Activated CD4-positive, alpha-beta memory T cell treated with anti-CD3 and anti-CD28 coated beads, Interleukin-2, amount 10 ng/mL, durations not matched to agents 7 days and 5 days (primary cell): Measurements from ENCODE around the gene CMSS1. TPM values are rescaled to one million over a fixed set of nuclear protein-coding genes. Genes with fewer than 3 reads are reported as not detected.

ENCODE experiments used
- CTCF ChIA-PET: fragments of 350-600 bp; sonication (Branson Sonifier 250); formaldehyde crosslinking; loops from one replicate; lab custom pipeline; 2021; ENCODE audit warnings: antibody characterized with exemption, inconsistent platforms; lab: Charles Lee
- POLR2A ChIA-PET: fragments of 350-600 bp; sonication (Branson Sonifier 250); formaldehyde crosslinking; loops from one replicate; lab custom pipeline; 2021; ENCODE audit warnings: antibody characterized with exemption; lab: Charles Lee
- DNase-seq: peaks from one replicate; pipeline ENCODE4 v3.0.0-alpha.2; 2020
- H3K27ac Mint-ChIP-seq: one replicate; pipeline ENCODE4 v1.8.0; 2021; ENCODE audit warnings: mild to moderate bottlenecking, mixed read lengths
- H3K27me3 Mint-ChIP-seq: one replicate; pipeline ENCODE4 v1.8.0; 2021; ENCODE audit warnings: mixed read lengths
- H3K36me3 Mint-ChIP-seq: one replicate; pipeline ENCODE4 v1.8.0; 2021; ENCODE audit warnings: low read depth, mixed read lengths
- H3K4me1 Mint-ChIP-seq: one replicate; pipeline ENCODE4 v1.8.0; 2021; ENCODE audit warnings: mixed read lengths
- H3K4me3 Mint-ChIP-seq: one replicate; pipeline ENCODE4 v1.8.0; 2021; ENCODE audit warnings: mild to moderate bottlenecking, mixed read lengths
- H3K9me3 Mint-ChIP-seq: one replicate; pipeline ENCODE4 v1.8.0; 2021; ENCODE audit warnings: mixed read lengths
- total RNA-seq, 2 experiments: library from RNA; stranded (reverse); gene quantifications; one replicate each; pipeline ENCODE4 v1.2.3, GENCODE V29; 2021

The CMSS1 gene
- total RNA-seq, 2 experiments from 2014 or later: 28.0 to 31.0 TPM

- Mint-ChIP-seq H3K4me3 (peak overlapping the region; percentile 62), H3K4me1 (peaks cover 70% of the 10 kb centered on the region), H3K36me3 (peaks cover 36% of the 10 kb centered on the region), H3K27ac (peak overlapping the region; percentile 91), H3K9me3 (peaks cover 4% of the 10 kb centered on the region), H3K27me3 (no peaks in the 10 kb centered on the region)
- DNase-seq: no peak
- ChIA-PET CTCF (interaction anchor here (0.9 to 5.6 kb wide), 4 partner anchors 12 to 181 kb away, joined by 3 to 38 read pairs (median 20); no protein-coding TSS in a partner anchor), POLR2A (interaction anchor here (0.9 to 2.9 kb wide), 7 partner anchors 9 to 255 kb away, joined by 3 to 21 read pairs (median 4); partner anchors contain the start of gene CMSS1)
These were observed 255.5 kb downstream of the CMSS1 start for GRCh38 chr3:100073049-100073713.

GRCh38 chr3:100073714-100074307 is 256.1 kb downstream of the CMSS1 start:
- H3K9me3 Mint-ChIP-seq: peaks cover 4% of the 10 kb centered on the region
- peaks cover 69% of the 10 kb centered on the region for H3K4me1 Mint-ChIP-seq
- POLR2A ChIA-PET: interaction anchor here (0.9 to 2.9 kb wide), 7 partner anchors 9 to 256 kb away, joined by 3 to 21 read pairs (median 3); partner anchors contain the start of gene CMSS1
- H3K4me3 Mint-ChIP-seq: peak overlapping the region; percentile 62
- DNase-seq: no peak
- no peaks in the 10 kb centered on the region for H3K27me3 Mint-ChIP-seq
- peaks cover 39% of the 10 kb centered on the region for H3K36me3 Mint-ChIP-seq
- H3K27ac Mint-ChIP-seq: peak overlapping the region; percentile 91
- CTCF ChIA-PET: interaction anchor here (0.7 to 5.6 kb wide), 7 partner anchors 11 to 242 kb away, joined by 3 to 38 read pairs (median 7); no protein-coding TSS in a partner anchor

- Mint-ChIP-seq H3K27me3 (no peaks in the 10 kb centered on the region), H3K4me1 (peaks cover 56% of the 10 kb centered on the region), H3K36me3 (peaks cover 43% of the 10 kb centered on the region), H3K4me3 (no peak overlapping the region), H3K27ac (peak overlapping the region; percentile 38), H3K9me3 (peaks cover 4% of the 10 kb centered on the region)
- DNase-seq: no peak
- POLR2A ChIA-PET: interaction anchor here (0.7 to 2.9 kb wide), 2 partner anchors 10 to 12 kb away, joined by 3 to 21 read pairs; no protein-coding TSS in a partner anchor
- CTCF ChIA-PET: interaction anchor here (1.4 to 5.6 kb wide), 5 partner anchors 10 to 243 kb away, joined by 3 to 38 read pairs (median 13); no protein-coding TSS in a partner anchor
These were observed 257.5 kb downstream of the CMSS1 start for GRCh38 chr3:100075196-100075595.

- Mint-ChIP-seq H3K36me3 (peaks cover 47% of the 10 kb centered on the region), H3K4me3 (no peak overlapping the region), H3K9me3 (peaks cover 4% of the 10 kb centered on the region), H3K4me1 (peaks cover 54% of the 10 kb centered on the region), H3K27me3 (no peaks in the 10 kb centered on the region), H3K27ac (peak overlapping the region; percentile 10)
- DNase-seq: no peak
- POLR2A ChIA-PET: interaction anchor here (1.9 to 2.9 kb wide), 2 partner anchors 9 to 11 kb away, joined by 7 to 21 read pairs; no protein-coding TSS in a partner anchor
- CTCF ChIA-PET: interaction anchor here (0.7 to 5.6 kb wide), 4 partner anchors 9 to 178 kb away, joined by 3 to 26 read pairs (median 10); no protein-coding TSS in a partner anchor
These were observed 258.4 kb downstream of the CMSS1 start for GRCh38 chr3:100075851-100076730.

GRCh38 chr3:100076731-100077529 is 259.3 kb downstream of the CMSS1 start:
- no peak overlapping the region for H3K4me3 Mint-ChIP-seq
- H3K4me1 Mint-ChIP-seq: peaks cover 46% of the 10 kb centered on the region
- H3K27me3 Mint-ChIP-seq: no peaks in the 10 kb centered on the region
- H3K36me3 Mint-ChIP-seq: peaks cover 40% of the 10 kb centered on the region
- H3K9me3 Mint-ChIP-seq: peaks cover 4% of the 10 kb centered on the region
- DNase-seq: no peak
- ChIA-PET CTCF (interaction anchor here (1.3 to 5.6 kb wide), 3 partner anchors 8 to 177 kb away, joined by 3 to 26 read pairs (median 13); no protein-coding TSS in a partner anchor), POLR2A (interaction anchor here (1.9 kb wide), 1 partner anchor 10 kb away, joined by 7 read pairs; no protein-coding TSS in a partner anchor)
- no peak overlapping the region for H3K27ac Mint-ChIP-seq

- Mint-ChIP-seq H3K36me3 (peaks cover 42% of the 10 kb centered on the region), H3K27ac (no peak overlapping the region), H3K4me1 (peaks cover 33% of the 10 kb centered on the region), H3K27me3 (no peaks in the 10 kb centered on the region), H3K9me3 (no peaks in the 10 kb centered on the region), H3K4me3 (no peak overlapping the region)
- ChIA-PET CTCF (interaction anchor here (0.7 to 1.0 kb wide), 2 partner anchors 11 to 333 kb away, joined by 3 to 5 read pairs; no protein-coding TSS in a partner anchor), POLR2A (interaction anchor here (0.7 kb wide), 1 partner anchor 182 kb away, joined by 4 read pairs; no protein-coding TSS in a partner anchor)
- DNase-seq: no peak
These were observed 261.7 kb downstream of the CMSS1 start for GRCh38 chr3:100079328-100079727.

GRCh38 chr3:100080573-100080972 is 262.9 kb downstream of the CMSS1 start:
- H3K4me3 Mint-ChIP-seq: no peak overlapping the region
- peaks cover 40% of the 10 kb centered on the region for H3K36me3 Mint-ChIP-seq
- ChIA-PET CTCF (interaction anchor here (0.7 kb wide), 1 partner anchor 12 kb away, joined by 3 read pairs; no protein-coding TSS in a partner anchor), POLR2A (interaction anchor here (0.8 kb wide), 1 partner anchor 8 kb away, joined by 3 read pairs; no protein-coding TSS in a partner anchor)
- no peak overlapping the region for H3K27ac Mint-ChIP-seq
- H3K4me1 Mint-ChIP-seq: peaks cover 23% of the 10 kb centered on the region
- H3K9me3 Mint-ChIP-seq: no peaks in the 10 kb centered on the region
- DNase-seq: no peak
- peaks cover 2% of the 10 kb centered on the region for H3K27me3 Mint-ChIP-seq

GRCh38 chr3:100081311-100081710 is 263.6 kb downstream of the CMSS1 start:
- peaks cover 4% of the 10 kb centered on the region for H3K27me3 Mint-ChIP-seq
- H3K4me3 Mint-ChIP-seq: no peak overlapping the region
- ChIA-PET POLR2A (no interaction called here), CTCF (no interaction called here)
- peaks cover 16% of the 10 kb centered on the region for H3K4me1 Mint-ChIP-seq
- H3K27ac Mint-ChIP-seq: no peak overlapping the region
- no peaks in the 10 kb centered on the region for H3K9me3 Mint-ChIP-seq
- H3K36me3 Mint-ChIP-seq: peaks cover 35% of the 10 kb centered on the region
- DNase-seq: no peak

GRCh38 chr3:100081986-100082692 is 264.5 kb downstream of the CMSS1 start:
- peaks cover 32% of the 10 kb centered on the region for H3K36me3 Mint-ChIP-seq
- H3K4me3 Mint-ChIP-seq: no peak overlapping the region
- H3K27ac Mint-ChIP-seq: no peak overlapping the region
- CTCF ChIA-PET: no interaction called here
- DNase-seq: no peak
- peaks cover 4% of the 10 kb centered on the region for H3K27me3 Mint-ChIP-seq
- peaks cover 20% of the 10 kb centered on the region for H3K4me1 Mint-ChIP-seq
- no peaks in the 10 kb centered on the region for H3K9me3 Mint-ChIP-seq
- POLR2A ChIA-PET: interaction anchor here (1.2 kb wide), 1 partner anchor 8 kb away, joined by 3 read pairs; no protein-coding TSS in a partner anchor

GRCh38 chr3:100082714-100083113 is 265.1 kb downstream of the CMSS1 start:
- DNase-seq: no peak
- ChIA-PET POLR2A (interaction anchor here (1.2 kb wide), 1 partner anchor 9 kb away, joined by 3 read pairs; no protein-coding TSS in a partner anchor), CTCF (no interaction called here)
- H3K27me3 Mint-ChIP-seq: peaks cover 4% of the 10 kb centered on the region
- H3K27ac Mint-ChIP-seq: no peak overlapping the region
- H3K36me3 Mint-ChIP-seq: peaks cover 31% of the 10 kb centered on the region
- no peak overlapping the region for H3K4me3 Mint-ChIP-seq
- no peaks in the 10 kb centered on the region for H3K9me3 Mint-ChIP-seq
- H3K4me1 Mint-ChIP-seq: peaks cover 24% of the 10 kb centered on the region

GRCh38 chr3:100083209-100083608 is 265.5 kb downstream of the CMSS1 start:
- no peaks in the 10 kb centered on the region for H3K9me3 Mint-ChIP-seq
- DNase-seq: no peak
- H3K36me3 Mint-ChIP-seq: peaks cover 31% of the 10 kb centered on the region
- no peak overlapping the region for H3K27ac Mint-ChIP-seq
- peaks cover 4% of the 10 kb centered on the region for H3K27me3 Mint-ChIP-seq
- H3K4me3 Mint-ChIP-seq: no peak overlapping the region
- ChIA-PET CTCF (no interaction called here), POLR2A (interaction anchor here (3.1 kb wide), 1 partner anchor 9 kb away, joined by 21 read pairs; no protein-coding TSS in a partner anchor)
- peaks cover 29% of the 10 kb centered on the region for H3K4me1 Mint-ChIP-seq
